Fibroblast of the aortic adventitia (primary cell): ENCODE measurements around the gene DENND4C. TPM values are rescaled to one million over a fixed set of nuclear protein-coding genes. Genes with fewer than 3 reads are reported as not detected.
"Not testable (repeated sequence)": the region's sequence is repeated elsewhere in the genome, so short reads cannot be mapped to it uniquely, and the experiment has no call there.

Experiments
- DNase-seq: peaks from one replicate; pipeline ENCODE4 v3.0.0-alpha.2; 2010; ENCODE audit warnings: low read depth
- H3K4me3 ChIP-seq: 2 replicates; pipeline ENCODE4 v1.5.1; 2011; ENCODE audit warnings: low read depth, mild to moderate bottlenecking, control low read depth, low read length, moderate library complexity
- total RNA-seq: library from RNA; depleted of rRNA; stranded (reverse); fragments of >200 nt; gene quantifications from 2 replicates; pipeline ENCODE4 v1.2.3, GENCODE V29; 2012; ENCODE audit warnings: low replicate concordance
- TF ChIP-seq, protein P1 (sequence below): IDR thresholded peaks from 2 replicates; pipeline ENCODE4 v1.5.1; 2011; ENCODE audit warnings: mild to moderate bottlenecking, low read length, control low read depth, inconsistent platforms; ENCODE audit not compliant: insufficient read depth

The DENND4C gene
- total RNA-seq, 1 donor = 67.5 TPM

- peak overlapping the region; percentile 89 for H3K4me3 ChIP-seq
- no peak for DNase-seq
- TF ChIP-seq, protein P1, sequence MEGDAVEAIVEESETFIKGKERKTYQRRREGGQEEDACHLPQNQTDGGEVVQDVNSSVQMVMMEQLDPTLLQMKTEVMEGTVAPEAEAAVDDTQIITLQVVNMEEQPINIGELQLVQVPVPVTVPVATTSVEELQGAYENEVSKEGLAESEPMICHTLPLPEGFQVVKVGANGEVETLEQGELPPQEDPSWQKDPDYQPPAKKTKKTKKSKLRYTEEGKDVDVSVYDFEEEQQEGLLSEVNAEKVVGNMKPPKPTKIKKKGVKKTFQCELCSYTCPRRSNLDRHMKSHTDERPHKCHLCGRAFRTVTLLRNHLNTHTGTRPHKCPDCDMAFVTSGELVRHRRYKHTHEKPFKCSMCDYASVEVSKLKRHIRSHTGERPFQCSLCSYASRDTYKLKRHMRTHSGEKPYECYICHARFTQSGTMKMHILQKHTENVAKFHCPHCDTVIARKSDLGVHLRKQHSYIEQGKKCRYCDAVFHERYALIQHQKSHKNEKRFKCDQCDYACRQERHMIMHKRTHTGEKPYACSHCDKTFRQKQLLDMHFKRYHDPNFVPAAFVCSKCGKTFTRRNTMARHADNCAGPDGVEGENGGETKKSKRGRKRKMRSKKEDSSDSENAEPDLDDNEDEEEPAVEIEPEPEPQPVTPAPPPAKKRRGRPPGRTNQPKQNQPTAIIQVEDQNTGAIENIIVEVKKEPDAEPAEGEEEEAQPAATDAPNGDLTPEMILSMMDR = no peak
Observed at GRCh38 chr9:19409401-19410194, 179.1 kb downstream of the DENND4C start.

DNA sequence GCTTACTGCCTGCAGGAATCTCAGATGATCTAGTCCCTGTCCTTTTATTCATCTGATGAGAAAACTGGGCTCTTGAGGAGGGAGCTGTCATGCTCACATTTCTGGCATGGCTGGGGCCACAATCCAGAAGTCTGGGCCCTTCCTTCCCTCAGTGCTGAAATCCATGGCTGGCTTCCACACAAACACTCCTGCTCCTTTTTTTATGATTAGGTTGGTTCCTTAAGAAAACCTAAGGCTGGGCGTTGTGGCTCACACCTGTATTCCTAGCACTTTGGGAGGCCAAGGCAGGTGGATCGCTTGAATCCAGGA is 179.7 kb downstream of the DENND4C start:
- TF ChIP-seq, protein P1 = no peak
- no peak for DNase-seq
- no peak overlapping the region for H3K4me3 ChIP-seq

- no peak for DNase-seq
- TF ChIP-seq, protein P1 = no peak
- no peak overlapping the region for H3K4me3 ChIP-seq
Observed at GRCh38 chr9:19410594-19410993, 180.1 kb downstream of the DENND4C start.

DNA sequence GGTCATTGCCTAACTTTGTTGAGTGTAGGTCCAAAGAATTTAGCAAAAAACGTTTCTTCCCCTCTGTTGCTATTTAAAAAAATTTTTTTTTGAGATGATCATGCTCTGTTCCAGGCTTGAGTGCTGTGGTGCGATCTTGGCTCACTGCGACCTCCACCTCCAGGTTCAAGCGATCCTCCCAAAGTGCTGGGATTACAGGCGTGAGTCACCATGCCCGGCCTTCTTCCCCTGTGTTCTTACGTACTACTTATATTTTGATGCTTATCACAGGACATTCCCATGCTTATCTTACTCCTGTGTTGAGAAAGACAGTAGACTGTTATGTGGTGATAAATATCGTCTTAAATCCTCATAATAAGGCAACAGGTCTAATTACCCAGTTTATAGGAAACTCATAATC is 180.8 kb downstream of the DENND4C start:
- TF ChIP-seq, protein P1 = no peak
- DNase-seq = no peak

GRCh38 chr9:19413456-19413855 is 183.0 kb downstream of the DENND4C start:
- DNase-seq, H3K4me3 ChIP-seq: not testable (repeated sequence)

More for the DNA sequence above, 180.8 kb downstream of the DENND4C start:
- no peak overlapping the region for H3K4me3 ChIP-seq

- H3K4me3 ChIP-seq = no peak overlapping the region
- no peak for DNase-seq
- TF ChIP-seq, protein P1 = no peak
Observed at GRCh38 chr9:19416143-19416542, 185.7 kb downstream of the DENND4C start.

GRCh38 chr9:19420877-19421276 is 190.4 kb downstream of the DENND4C start:
- TF ChIP-seq, protein P1 = no peak
- H3K4me3 ChIP-seq = no peak overlapping the region
- no peak for DNase-seq

Other genes starting within 250 kb of the DENND4C start
- gene SAXO1, start 197.5 kb upstream of the DENND4C start, total RNA-seq = 0.08 and 0.18 TPM in 2 replicates
- 48.9 and 62.5 TPM in 2 replicates for gene RRAGA, start 181.3 kb upstream of the DENND4C start, total RNA-seq
- 15.3 and 26.8 TPM in 2 replicates for gene HAUS6, start 127.8 kb upstream of the DENND4C start, total RNA-seq
- gene PLIN2, start 103.2 kb upstream of the DENND4C start, total RNA-seq = 200 and 207 TPM in 2 replicates
- gene RPS6, start 149.5 kb downstream of the DENND4C start, total RNA-seq = 1,757 and 2,479 TPM in 2 replicates
- gene ACER2, start 178.3 kb downstream of the DENND4C start, total RNA-seq = 1.3 and 2.4 TPM in 2 replicates